Rectal smooth muscle tissue (tissue), 1 donor: ENCODE measurements around the gene FOXP2.

ENCODE experiments used
- H3K27ac ChIP-seq: one replicate; pipeline ENCODE4 v1.7.0; 2013; ENCODE audit warnings: low read depth, low read length, inconsistent platforms
- H3K27me3 ChIP-seq: one replicate; pipeline ENCODE4 v1.7.0; 2013; ENCODE audit warnings: low read length; ENCODE audit not compliant: control insufficient read depth, insufficient read depth
- H3K36me3 ChIP-seq: one replicate; pipeline ENCODE4 v1.7.0; 2013; ENCODE audit warnings: low read length; ENCODE audit not compliant: control insufficient read depth, insufficient read depth
- H3K4me1 ChIP-seq: one replicate; pipeline ENCODE4 v1.7.0; 2013; ENCODE audit warnings: low read length; ENCODE audit not compliant: control insufficient read depth, insufficient read depth
- H3K4me3 ChIP-seq: one replicate; pipeline ENCODE4 v1.7.0; 2013; ENCODE audit warnings: low read length
- H3K9ac ChIP-seq: one replicate; pipeline ENCODE4 v1.7.0; 2013; ENCODE audit warnings: low read length

The FOXP2 gene

GRCh38 chr7:114628362-114628761 lies 213.7 kb downstream of the FOXP2 start:
- H3K4me1 ChIP-seq, result no peaks in the 10 kb centered on the region
- no peak overlapping the region for H3K27ac ChIP-seq
- no peaks in the 10 kb centered on the region for H3K36me3 ChIP-seq
- H3K27me3 ChIP-seq, result no peaks in the 10 kb centered on the region
- no peak overlapping the region for H3K9ac ChIP-seq
- H3K4me3 ChIP-seq, result no peak overlapping the region

GRCh38 chr7:114629762-114630161 lies 215.1 kb downstream of the FOXP2 start:
- Histone ChIP-seq H3K4me3 (no peak overlapping the region), H3K4me1 (no peaks in the 10 kb centered on the region), H3K27me3 (no peaks in the 10 kb centered on the region)

GRCh38 chr7:114630201-114630990 lies 215.8 kb downstream of the FOXP2 start:
- Histone ChIP-seq H3K9ac (no peak overlapping the region), H3K27me3 (no peaks in the 10 kb centered on the region), H3K36me3 (no peaks in the 10 kb centered on the region), H3K27ac (no peak overlapping the region), H3K4me3 (no peak overlapping the region), H3K4me1 (no peaks in the 10 kb centered on the region)

More at GRCh38 chr7:114629762-114630161, 215.1 kb downstream of the FOXP2 start:
- H3K9ac ChIP-seq, result no peak overlapping the region
- H3K27ac ChIP-seq, result no peak overlapping the region
- no peaks in the 10 kb centered on the region for H3K36me3 ChIP-seq

- Histone ChIP-seq H3K36me3 (no peaks in the 10 kb centered on the region), H3K4me1 (no peaks in the 10 kb centered on the region), H3K27ac (no peak overlapping the region), H3K9ac (no peak overlapping the region), H3K4me3 (no peak overlapping the region), H3K27me3 (no peaks in the 10 kb centered on the region)
These were observed 216.7 kb downstream of the FOXP2 start for GRCh38 chr7:114631249-114631822.

GRCh38 chr7:114639451-114639850 lies 224.8 kb downstream of the FOXP2 start:
- no peaks in the 10 kb centered on the region for H3K4me1 ChIP-seq
- no peak overlapping the region for H3K9ac ChIP-seq
- no peaks in the 10 kb centered on the region for H3K27me3 ChIP-seq
- no peak overlapping the region for H3K27ac ChIP-seq
- H3K36me3 ChIP-seq, result no peaks in the 10 kb centered on the region
- H3K4me3 ChIP-seq, result no peak overlapping the region

- Histone ChIP-seq H3K4me1 (no peaks in the 10 kb centered on the region), H3K9ac (no peak overlapping the region), H3K4me3 (no peak overlapping the region), H3K27ac (no peak overlapping the region), H3K27me3 (no peaks in the 10 kb centered on the region), H3K36me3 (no peaks in the 10 kb centered on the region)
These were observed 229.8 kb downstream of the FOXP2 start for GRCh38 chr7:114644455-114644854.

GRCh38 chr7:114645451-114645850 lies 230.8 kb downstream of the FOXP2 start:
- Histone ChIP-seq H3K27me3 (no peaks in the 10 kb centered on the region), H3K36me3 (no peaks in the 10 kb centered on the region)

GRCh38 chr7:114647518-114647917 lies 232.9 kb downstream of the FOXP2 start:
- Histone ChIP-seq H3K27ac (no peak overlapping the region), H3K27me3 (no peaks in the 10 kb centered on the region), H3K4me3 (no peak overlapping the region)

More at GRCh38 chr7:114645451-114645850, 230.8 kb downstream of the FOXP2 start:
- Histone ChIP-seq H3K27ac (no peak overlapping the region), H3K4me1 (no peaks in the 10 kb centered on the region), H3K9ac (no peak overlapping the region), H3K4me3 (no peak overlapping the region)

GRCh38 chr7:114648117-114648516 lies 233.5 kb downstream of the FOXP2 start:
- Histone ChIP-seq H3K4me3 (no peak overlapping the region), H3K27ac (no peak overlapping the region), H3K27me3 (no peaks in the 10 kb centered on the region), H3K36me3 (no peaks in the 10 kb centered on the region), H3K4me1 (peaks cover 5% of the 10 kb centered on the region), H3K9ac (no peak overlapping the region)

More at GRCh38 chr7:114647518-114647917, 232.9 kb downstream of the FOXP2 start:
- Histone ChIP-seq H3K4me1 (peaks cover 5% of the 10 kb centered on the region), H3K9ac (no peak overlapping the region), H3K36me3 (no peaks in the 10 kb centered on the region)

GRCh38 chr7:114648680-114649079 lies 234.1 kb downstream of the FOXP2 start:
- Histone ChIP-seq H3K27me3 (no peaks in the 10 kb centered on the region), H3K9ac (no peak overlapping the region), H3K27ac (no peak overlapping the region), H3K4me1 (peaks cover 5% of the 10 kb centered on the region), H3K4me3 (no peak overlapping the region), H3K36me3 (no peaks in the 10 kb centered on the region)

GRCh38 chr7:114649689-114650088 lies 235.1 kb downstream of the FOXP2 start:
- Histone ChIP-seq H3K4me1 (peaks cover 5% of the 10 kb centered on the region), H3K4me3 (no peak overlapping the region), H3K27me3 (no peaks in the 10 kb centered on the region), H3K36me3 (no peaks in the 10 kb centered on the region), H3K9ac (no peak overlapping the region), H3K27ac (no peak overlapping the region)

GRCh38 chr7:114650491-114650890 lies 235.9 kb downstream of the FOXP2 start:
- H3K4me3 ChIP-seq, result no peak overlapping the region
- no peaks in the 10 kb centered on the region for H3K27me3 ChIP-seq
- peaks cover 5% of the 10 kb centered on the region for H3K4me1 ChIP-seq
- no peak overlapping the region for H3K9ac ChIP-seq
- H3K27ac ChIP-seq, result no peak overlapping the region
- H3K36me3 ChIP-seq, result no peaks in the 10 kb centered on the region

GRCh38 chr7:114652041-114652440 lies 237.4 kb downstream of the FOXP2 start:
- Histone ChIP-seq H3K36me3 (no peaks in the 10 kb centered on the region), H3K4me1 (peaks cover 9% of the 10 kb centered on the region), H3K4me3 (no peak overlapping the region), H3K9ac (no peak overlapping the region), H3K27me3 (no peaks in the 10 kb centered on the region), H3K27ac (no peak overlapping the region)
